ENCODE results near the gene PRR16.
"Not testable (repeated sequence)": the region's sequence is repeated elsewhere in the genome, so short reads cannot be mapped to it uniquely, and the experiment has no call there.

PRR16 gene

GRCh38 chr5:120463991-120464626 lies at the start of gene PRR16:
TSS of gene PRR16 (plus strand) at chr5:120464300.
- in situ Hi-C loops (cut with HindIII; ENCODE audit: low sequenced_read_pairs) = no loop called here
- DNase-seq (ENCODE audit: low read depth, low spot score) = peak; percentile 70
- H3K4me3 ChIP-seq (ENCODE audit: low read depth, low read length) = peak within 1 kb of the TSS; percentile 70

GRCh38 chr5:120415985-120416384 lies 48.1 kb upstream of the PRR16 start:
- no peak overlapping the region for H3K4me3 ChIP-seq (ENCODE audit: low read depth, low read length)
- in situ Hi-C loops (cut with HindIII; ENCODE audit: low sequenced_read_pairs) = no loop called here
- TF ChIP-seq, protein P1, sequence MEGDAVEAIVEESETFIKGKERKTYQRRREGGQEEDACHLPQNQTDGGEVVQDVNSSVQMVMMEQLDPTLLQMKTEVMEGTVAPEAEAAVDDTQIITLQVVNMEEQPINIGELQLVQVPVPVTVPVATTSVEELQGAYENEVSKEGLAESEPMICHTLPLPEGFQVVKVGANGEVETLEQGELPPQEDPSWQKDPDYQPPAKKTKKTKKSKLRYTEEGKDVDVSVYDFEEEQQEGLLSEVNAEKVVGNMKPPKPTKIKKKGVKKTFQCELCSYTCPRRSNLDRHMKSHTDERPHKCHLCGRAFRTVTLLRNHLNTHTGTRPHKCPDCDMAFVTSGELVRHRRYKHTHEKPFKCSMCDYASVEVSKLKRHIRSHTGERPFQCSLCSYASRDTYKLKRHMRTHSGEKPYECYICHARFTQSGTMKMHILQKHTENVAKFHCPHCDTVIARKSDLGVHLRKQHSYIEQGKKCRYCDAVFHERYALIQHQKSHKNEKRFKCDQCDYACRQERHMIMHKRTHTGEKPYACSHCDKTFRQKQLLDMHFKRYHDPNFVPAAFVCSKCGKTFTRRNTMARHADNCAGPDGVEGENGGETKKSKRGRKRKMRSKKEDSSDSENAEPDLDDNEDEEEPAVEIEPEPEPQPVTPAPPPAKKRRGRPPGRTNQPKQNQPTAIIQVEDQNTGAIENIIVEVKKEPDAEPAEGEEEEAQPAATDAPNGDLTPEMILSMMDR (IDR thresholded peaks at IDR 0.05; ENCODE audit: low read depth, low read length) = no peak
- DNase-seq (ENCODE audit: low read depth, low spot score) = no peak

More at GRCh38 chr5:120463991-120464626, at the start of gene PRR16:
- TF ChIP-seq, protein P1 (IDR thresholded peaks at IDR 0.05; ENCODE audit: low read depth, low read length) = no peak

DNA sequence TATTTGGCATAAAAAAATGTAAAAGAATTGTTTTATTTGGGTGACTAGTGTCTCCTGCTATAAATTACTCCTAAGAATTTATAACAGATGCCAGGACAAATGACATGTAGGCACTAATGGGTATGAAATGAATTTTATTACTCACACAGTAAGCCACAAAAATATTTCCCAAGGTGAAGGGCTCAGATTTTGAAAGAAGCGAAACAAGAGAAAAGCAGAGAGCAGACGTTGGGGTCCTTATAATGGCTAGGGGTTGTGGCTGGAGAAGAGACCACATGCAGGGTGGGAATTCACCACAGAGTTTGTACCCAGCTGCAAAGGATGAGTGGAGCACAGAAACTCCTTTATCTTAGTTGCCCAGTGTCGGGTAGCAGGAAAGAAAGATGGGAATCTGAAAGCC lies 45.0 kb upstream of the PRR16 start:
- TF ChIP-seq, protein P1 (IDR thresholded peaks at IDR 0.05; ENCODE audit: low read depth, low read length) = no peak
- in situ Hi-C loops (cut with HindIII; ENCODE audit: low sequenced_read_pairs) = no loop called here
- no peak for DNase-seq (ENCODE audit: low read depth, low spot score)
- no peak overlapping the region for H3K4me3 ChIP-seq (ENCODE audit: low read depth, low read length)

- H3K4me3 ChIP-seq (ENCODE audit: low read depth, low read length); DNase-seq (ENCODE audit: low read depth, low spot score); in situ Hi-C loops (cut with HindIII; ENCODE audit: low sequenced_read_pairs): not testable (repeated sequence)
Observed at GRCh38 chr5:120426633-120427275, 37.3 kb upstream of the PRR16 start.

- no peak for DNase-seq (ENCODE audit: low read depth, low spot score)
- no peak overlapping the region for H3K4me3 ChIP-seq (ENCODE audit: low read depth, low read length)
- in situ Hi-C loops (cut with HindIII; ENCODE audit: low sequenced_read_pairs) = no loop called here
- TF ChIP-seq, protein P1 (IDR thresholded peaks at IDR 0.05; ENCODE audit: low read depth, low read length) = no peak
Observed at GRCh38 chr5:120430572-120430971, 33.5 kb upstream of the PRR16 start.

DNA sequence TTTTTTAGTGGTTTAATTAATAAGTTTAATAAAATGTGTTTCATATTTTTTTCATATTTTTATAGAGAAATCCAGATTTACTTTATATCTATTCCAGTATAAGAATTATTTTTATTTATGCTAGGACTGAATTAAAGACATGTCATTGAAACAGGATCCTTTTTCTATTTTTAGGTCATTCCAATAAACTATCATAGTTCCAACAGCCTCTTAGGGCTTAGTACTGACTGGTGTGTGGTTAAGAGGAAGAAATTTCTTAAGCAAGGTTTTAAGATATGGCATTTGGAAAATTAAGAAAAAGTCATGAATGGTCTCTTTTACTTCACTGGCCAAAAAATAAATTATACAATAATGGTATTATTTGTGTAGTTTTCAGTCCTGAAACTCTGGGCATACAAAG lies 31.2 kb upstream of the PRR16 start:
- TF ChIP-seq, protein P1 (IDR thresholded peaks at IDR 0.05; ENCODE audit: low read depth, low read length) = no peak
- H3K4me3 ChIP-seq (ENCODE audit: low read depth, low read length) = no peak overlapping the region
- in situ Hi-C loops (cut with HindIII; ENCODE audit: low sequenced_read_pairs) = no loop called here
- DNase-seq (ENCODE audit: low read depth, low spot score) = no peak

GRCh38 chr5:120435129-120435528 lies 29.0 kb upstream of the PRR16 start:
- no peak for DNase-seq (ENCODE audit: low read depth, low spot score)
- H3K4me3 ChIP-seq (ENCODE audit: low read depth, low read length) = no peak overlapping the region
- TF ChIP-seq, protein P1 (IDR thresholded peaks at IDR 0.05; ENCODE audit: low read depth, low read length) = no peak
- in situ Hi-C loops (cut with HindIII; ENCODE audit: low sequenced_read_pairs) = no loop called here
